K562 (cell line): ENCODE results near the gene RDH14. TPM values are rescaled to one million over a fixed set of nuclear protein-coding genes. Genes with fewer than 3 reads are reported as not detected.

ENCODE experiments used
- ATAC-seq: fragments of 200-7000 bp; cut with Tn5 transposase; 3 replicates; pipeline ENCODE4 v1.9.1; 2020; ENCODE audit warnings: moderate library complexity
- BruUV-seq: library from RNA; stranded (reverse); fragments of 400-500 nt; replicated peaks from 2 replicates; lab custom pipeline; 2021; lab: Mats Ljungman, UMichigan
- CTCF ChIA-PET: fragments of 300-600 bp; formaldehyde crosslinking; extraction: SDS; loops from one replicate; lab custom pipeline; 2021; ENCODE audit warnings: low intra/inter-chr PET ratio; lab: Yijun Ruan, JAX
- POLR2A ChIA-PET: fragments of 300-600, 350-650 bp; sonication (Branson Sonifier 250); formaldehyde crosslinking; extraction: SDS; loops from one replicate; lab custom pipeline; 2021; ENCODE audit warnings: antibody characterized with exemption, inconsistent platforms; lab: Yijun Ruan, JAX
- DNase-seq, 4 experiments: peaks; one replicate each; pipeline versions ENCODE4 v3.0.0 to v3.0.0-alpha.2; 2011 to 2018; ENCODE audit warnings: low spot score in 3 of 4, mixed read lengths in 3 of 4; ENCODE audit errors: extremely low read depth in 1 of 4
- FAIRE-seq: peaks from 2 replicates; lab custom pipeline; 2011; peaks lifted over from hg19 to GRCh38; lab: Jason Lieb, UNC
- H2AFZ ChIP-seq: 2 replicates; pipeline ENCODE4 v1.6.0; 2011; ENCODE audit warnings: low read depth, low read length, control low read depth, inconsistent platforms
- H3K27ac ChIP-seq: fragments of 200-600 bp; 3 replicates; pipeline ENCODE4 v1.8.0; 2011; ENCODE audit warnings: low read depth, mild to moderate bottlenecking, control low read depth, inconsistent platforms, low read length, moderate library complexity, mixed read lengths; ENCODE audit errors: extremely low read depth
- H3K27me3 ChIP-seq, 2 experiments: fragments of 300-600 bp in 1 of 2; 2 replicates in 1 of 2; 3 replicates in 1 of 2; pipeline versions ENCODE4 v1.6.0 to v1.8.0; 2011; ENCODE audit warnings: inconsistent platforms in 2 of 2, low read length in 2 of 2, mild to moderate bottlenecking in 1 of 2, mixed read lengths in 1 of 2, moderate library complexity in 1 of 2; ENCODE audit not compliant: control insufficient read depth in 2 of 2, insufficient read depth in 2 of 2
- H3K36me3 ChIP-seq: fragments of 300-600 bp; 3 replicates; pipeline ENCODE4 v1.8.0; 2011; ENCODE audit warnings: mild to moderate bottlenecking, low read length, inconsistent platforms; ENCODE audit not compliant: control insufficient read depth, insufficient read depth
- H3K4me1 ChIP-seq, 2 experiments: fragments of 200-600 bp in 1 of 2; replicated peaks in 1 of 2; 2 replicates in 1 of 2; 3 replicates in 1 of 2; pipeline versions ENCODE4 v1.5.1 to v1.8.0; 2011; ENCODE audit warnings: inconsistent platforms in 2 of 2, low read length in 2 of 2, mild to moderate bottlenecking in 1 of 2, mixed read lengths in 1 of 2, moderate library complexity in 1 of 2; ENCODE audit not compliant: control insufficient read depth in 2 of 2, insufficient read depth in 2 of 2
- H3K4me2 ChIP-seq: 2 replicates; pipeline ENCODE4 v1.6.1; 2011; ENCODE audit warnings: low read length, control low read depth, inconsistent platforms, mixed read lengths; ENCODE audit not compliant: insufficient read depth
- H3K4me3 ChIP-seq: fragments of 200-600 bp; sonication (generic), shearing (Covaris generic); 2 replicates; pipeline ENCODE4 v1.5.1; 2016; ENCODE audit warnings: control low read depth, inconsistent platforms
- H3K79me2 ChIP-seq: fragments of 200-600 bp; 3 replicates; pipeline ENCODE4 v1.8.0; 2011; ENCODE audit warnings: low read length, inconsistent platforms; ENCODE audit not compliant: control insufficient read depth, insufficient read depth
- H3K9ac ChIP-seq, 2 experiments: 2 replicates each; pipeline versions ENCODE4 v1.6.0 to v1.6.1; 2011; ENCODE audit warnings: low read depth in 2 of 2, low read length in 2 of 2, control low read depth in 1 of 2, inconsistent platforms in 1 of 2, mild to moderate bottlenecking in 1 of 2, mixed read lengths in 1 of 2; ENCODE audit not compliant: insufficient read depth in 1 of 2
- H3K9me1 ChIP-seq: one replicate; pipeline ENCODE4 v1.6.0; 2011; ENCODE audit warnings: inconsistent platforms, mild to moderate bottlenecking, low read length, moderate library complexity; ENCODE audit not compliant: control insufficient read depth, insufficient read depth
- H3K9me3 ChIP-seq: replicated peaks from 2 replicates; pipeline ENCODE4 v1.5.1; 2011; ENCODE audit warnings: low read depth, low read length, inconsistent platforms; ENCODE audit not compliant: control insufficient read depth, insufficient read depth
- H4K20me1 ChIP-seq: replicated peaks from 2 replicates; pipeline ENCODE4 v1.6.1; 2011; ENCODE audit warnings: low read length, inconsistent platforms, mixed read lengths; ENCODE audit not compliant: control insufficient read depth, insufficient read depth
- ARID1B ChIP-seq: fragments of 450-650 bp; IDR thresholded peaks from 2 replicates; pipeline ENCODE4 v1.6.1; 2016; ENCODE audit warnings: antibody characterized with exemption, mild to moderate bottlenecking, inconsistent platforms
- ARID2 ChIP-seq: fragments of 450-650 bp; IDR thresholded peaks from 2 replicates; pipeline ENCODE4 v1.6.1; 2017; ENCODE audit warnings: antibody characterized with exemption, mild to moderate bottlenecking
- CBFA2T3 ChIP-seq: fragments of 450-650 bp; IDR thresholded peaks from 2 replicates; pipeline ENCODE4 v1.6.1; 2017
- ELK3 ChIP-seq: fragments of 450-650 bp; formaldehyde crosslinking; IDR thresholded peaks from 2 replicates; pipeline ENCODE4 v1.4.0; 2020; ENCODE audit warnings: mild to moderate bottlenecking
- FOXO4 ChIP-seq: fragments of 450-650 bp; formaldehyde crosslinking; IDR thresholded peaks from 2 replicates; pipeline ENCODE4 v1.4.0; 2020; ENCODE audit warnings: mild to moderate bottlenecking, moderate library complexity
- MBD1 ChIP-seq: fragments of 250-450 bp; sonication (Bioruptor Pico); IDR thresholded peaks from 2 replicates; pipeline ENCODE4 v1.8.0; 2022; ENCODE audit warnings: inconsistent platforms
- MCM3 ChIP-seq: fragments of 450-650 bp; IDR thresholded peaks from 2 replicates; pipeline ENCODE4 v1.6.1; 2016
- NCOA6 ChIP-seq: fragments of 450-650 bp; IDR thresholded peaks from 2 replicates; pipeline ENCODE4 v1.6.1; 2017; ENCODE audit warnings: mild to moderate bottlenecking
- NEUROD1 ChIP-seq: fragments of 150-350 bp; IDR thresholded peaks from 2 replicates; pipeline ENCODE4 v1.6.1; 2014; ENCODE audit warnings: borderline replicate concordance, low read length, low read depth; ENCODE audit not compliant: partially characterized antibody
- NR2C1 ChIP-seq, 2 experiments: fragments of 450-650 bp; IDR thresholded peaks; 2 replicates each; pipeline ENCODE4 v1.6.1; 2017; ENCODE audit warnings: mild to moderate bottlenecking in 2 of 2, antibody characterized with exemption in 1 of 2, inconsistent platforms in 1 of 2, missing compliant biosample characterization in 1 of 2, missing genetic modification characterization in 1 of 2
- RHOXF2B ChIP-seq: fragments of 250-450 bp; sonication (Bioruptor Pico); conservative IDR thresholded peaks from 2 replicates; pipeline ENCODE4 v1.5.1; 2021
- SAP30 ChIP-seq: fragments of 200-600 bp; sonication (generic); IDR thresholded peaks from 2 replicates; pipeline ENCODE4 v1.6.1; 2012; ENCODE audit warnings: borderline replicate concordance, low read depth, mild to moderate bottlenecking, moderate library complexity, low read length, control low read depth, inconsistent platforms; ENCODE audit not compliant: insufficient read depth, poor library complexity, severe bottlenecking
- ZBTB12 ChIP-seq: fragments of 250-450 bp; sonication (Bioruptor Pico); IDR thresholded peaks from 2 replicates; pipeline ENCODE4 v1.4.0; 2020
- ZNF445 ChIP-seq: fragments of 250-450 bp; sonication (Bioruptor Pico); IDR thresholded peaks from 2 replicates; pipeline ENCODE4 v1.4.0; 2020; ENCODE audit warnings: low read depth, mild to moderate bottlenecking, moderate library complexity
- ZNF75A ChIP-seq: fragments of 450-650 bp; formaldehyde crosslinking; IDR thresholded peaks from 2 replicates; pipeline ENCODE4 v1.4.0; 2020; ENCODE audit warnings: mild to moderate bottlenecking
- ZNF766 ChIP-seq: fragments of 200-800 bp; sonication (Bioruptor generic); conservative IDR thresholded peaks from 2 replicates; pipeline ENCODE4 v1.6.1; 2016; ENCODE audit warnings: missing genetic modification characterization, missing compliant biosample characterization
- WGBS: fragments of 100-300 bp; shearing (Covaris generic); methylation state at CpG from one replicate; pipeline ENCODE4 v1.1.6; 2016; ENCODE audit warnings: low coverage, mixed read lengths; ENCODE audit not compliant: insufficient coverage; ENCODE audit errors: missing lambda C conversion rate; 5-methylcytosine and 5-hydroxymethylcytosine counted together
- in situ Hi-C: fragments of 300-500 bp; cut with MboI; formaldehyde crosslinking; loops from 4 replicates; pipeline ENCODE4 v1.15.0; 2018; ENCODE audit warnings: inconsistent platforms, mixed read lengths
- intact Hi-C: fragments of 100-400 bp; cut with micrococcal nuclease; formaldehyde crosslinking; loops from 2 replicates; pipeline ENCODE4 v1.14.2; 2022
- polyA plus RNA-seq, 8 experiments: library from polyadenylated mRNA; depleted of rRNA in 4 of 8; stranded (reverse) in 5 of 8; unstranded in 3 of 8; fragments of >200 nt; fragmentation: Nextera tagmentation in 2 of 8; fragmentation: Illumina TruSeq in 1 of 8; extraction: Ambion mirVana in 2 of 8; extraction: Trizol in 1 of 8; gene quantifications; 2 replicates each; pipeline versions ENCODE4 v1.2.1 to v1.2.3, GENCODE V29; 2011 to 2014; ENCODE audit warnings: inconsistent platforms in 1 of 8, missing spikeins in 1 of 8
- total RNA-seq, 7 experiments: library from RNA; depleted of rRNA in 6 of 7; stranded (reverse); fragments of >200 nt in 6 of 7; fragmentation: Illumina TruSeq in 2 of 7; extraction: Trizol in 2 of 7; gene quantifications; 2 replicates each; pipeline versions ENCODE4 v1.2.1 to v1.2.3, GENCODE V29; 2011 to 2021; ENCODE audit warnings: low replicate concordance in 1 of 7

The RDH14 gene
- total and polyA plus RNA-seq, 9 of the 15 experiments (the other 6 are each of a cell fraction or from before 2014, with no cell fraction given): 6.7 to 26.2 (median 20.9) TPM

GRCh38 chr2:18514526-18515461 is 45.7 kb downstream of the RDH14 start:
- BruUV-seq: no TSS peak
- POLR2A ChIA-PET: no interaction called here
- H3K4me1 ChIP-seq: 0 out of 5 replicates have a peak, but pooled peaks cover 0 to 2% of the 10 kb centered on the region in 2 experiments
- no peak overlapping the region for H3K27ac ChIP-seq
- no peaks in the 10 kb centered on the region for H3K79me2 ChIP-seq
- CTCF ChIA-PET: interaction anchor here (0.7 kb wide), 1 partner anchor 1036 kb away, joined by 4 read pairs; no protein-coding TSS in a partner anchor
- DNase-seq (no peak), FAIRE-seq (no peak), ATAC-seq (no peak)
- H3K27me3 ChIP-seq: peaks cover 0 to 6% of the 10 kb centered on the region in 2 experiments; a peak in 1 of 5 replicates
- H3K9ac ChIP-seq: no peak overlapping the region
- no peaks in the 10 kb centered on the region for H3K9me3 ChIP-seq
- H3K9me1 ChIP-seq: no peaks in the 10 kb centered on the region
- WGBS: 3% methylated on average over 4 of the region's 4 CpGs
- no peak overlapping the region for H3K4me2 ChIP-seq
- intact Hi-C loops: no loop called here
- H4K20me1 ChIP-seq: no peaks in the 10 kb centered on the region; the same call in 1 of the 2 replicates
- no peak overlapping the region for H2AFZ ChIP-seq
- in situ Hi-C loops: no loop called here
- no peaks in the 10 kb centered on the region for H3K36me3 ChIP-seq
- no peak overlapping the region for H3K4me3 ChIP-seq
- TF ChIP-seq CBFA2T3 (no peak), FOXO4 (no peak), ARID2 (no peak), MCM3 (no peak), NCOA6 (no peak), ARID1B (no peak), ZNF445 (CRISPR knock-in tag) (no peak), ZNF75A (CRISPR knock-in tag) (no peak), ZNF766 (CRISPR knock-in tag) (no peak), NEUROD1 (no peak), ZBTB12 (CRISPR knock-in tag) (no peak), MBD1 (CRISPR knock-in tag) (no peak), NR2C1 (IDR thresholded peaks at IDR 0.05) (no peak), NR2C1 (tag; IDR thresholded peaks at IDR 0.05) (no peak), SAP30 (no peak), RHOXF2B (no peak), ELK3 (CRISPR knock-in tag) (no peak)
